ENCODE results near the gene TNFRSF4. TPM values are rescaled to one million over a fixed set of nuclear protein-coding genes. Genes with fewer than 3 reads are reported as not detected.

TNFRSF4 gene
- polyA plus RNA-seq, 6 donors from 2014 or later, result 0.18 to 0.36 (median 0.32) TPM; not detected in 3

DNA sequence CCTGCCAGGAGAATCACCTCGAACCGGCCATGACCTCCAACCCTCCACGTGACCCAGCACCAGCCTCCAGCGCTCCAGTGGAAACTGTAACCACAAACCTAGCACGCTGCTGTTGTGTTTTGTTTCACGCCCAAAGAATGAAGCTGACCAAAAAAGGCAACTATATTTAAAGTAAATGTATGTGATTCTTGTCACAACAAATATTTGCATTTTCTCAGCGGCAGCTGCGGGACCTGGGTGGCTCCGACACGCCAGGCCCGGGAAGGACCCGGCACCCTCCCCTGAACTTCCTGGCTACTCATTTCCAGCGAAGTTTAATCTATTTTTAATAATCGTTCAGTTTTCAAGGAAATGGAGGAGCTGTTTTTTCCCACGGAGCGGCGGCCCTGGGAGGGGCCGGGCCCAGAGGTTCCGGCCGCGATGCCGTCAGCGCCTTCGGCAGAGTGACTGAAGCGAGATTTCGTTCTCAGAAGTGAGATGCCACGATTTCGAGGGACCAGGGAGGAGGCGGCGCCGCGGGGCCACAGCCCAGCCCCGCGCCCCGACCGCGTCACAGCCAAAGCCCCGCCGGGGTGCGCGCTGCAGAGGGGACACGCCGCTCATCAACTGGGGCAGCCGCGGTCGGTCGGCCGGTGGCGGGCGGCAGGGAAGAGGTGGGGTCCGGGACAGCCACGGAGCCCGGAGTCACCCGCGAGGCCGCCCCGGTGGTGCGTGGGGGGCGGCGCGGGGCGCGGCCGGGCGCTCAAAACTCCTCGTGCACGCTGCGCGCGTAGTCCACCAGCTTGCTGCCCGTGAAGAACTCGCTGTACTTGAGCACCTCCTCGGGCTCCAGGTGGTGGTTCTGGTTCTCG is 3.0 kb upstream of the TNFRSF4 start:
- H3K4me1 Mint-ChIP-seq, result peaks cover 7 to 23% (median 21%) of the 10 kb centered on the region in 3 donors
- peak overlapping the region in 4 of 6 donors; percentile 69 to 87 (median 80) for H3K27ac Mint-ChIP-seq
- no peaks in the 10 kb centered on the region for H3K36me3 Mint-ChIP-seq

DNA sequence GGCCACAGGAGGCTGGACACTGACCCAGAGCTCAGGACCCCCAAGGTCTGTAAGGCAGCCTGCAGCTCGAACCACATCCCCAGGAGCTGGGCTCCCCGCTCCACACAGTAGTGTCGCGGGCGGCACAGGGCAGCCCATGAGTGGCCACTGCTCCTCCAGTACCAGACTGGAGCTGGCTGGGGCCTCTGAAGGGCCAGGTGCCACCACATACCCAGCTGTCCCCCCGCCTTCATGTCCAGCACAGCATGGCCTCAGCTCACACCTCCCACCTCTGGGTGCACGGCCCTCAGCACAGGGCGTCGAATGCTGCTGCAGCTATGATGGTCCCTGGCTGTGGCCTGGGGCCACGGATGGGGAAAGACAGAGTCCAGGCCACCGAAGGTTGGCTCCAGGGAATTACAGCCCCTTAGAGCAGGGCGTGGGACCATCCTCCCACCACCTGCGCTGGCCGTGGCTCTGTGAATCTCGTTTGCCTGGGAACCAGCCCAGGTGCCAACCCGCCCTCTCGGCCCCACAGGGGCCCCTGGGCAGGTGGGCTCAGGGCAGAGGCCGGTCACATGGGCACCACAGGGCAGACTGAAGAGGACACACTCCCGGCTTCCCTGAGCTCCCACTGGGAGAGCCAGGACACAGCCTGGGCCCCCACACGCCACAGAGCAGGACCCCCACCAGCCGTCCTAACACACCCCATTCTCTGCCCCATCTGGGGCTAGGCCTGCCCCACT is 2.1 kb upstream of the TNFRSF4 start:
- no peak for ATAC-seq (ENCODE audit: low read depth in 2 of 2)
- Mint-ChIP-seq H3K36me3 (no peaks in the 10 kb centered on the region), H3K9me3 (no peaks in the 10 kb centered on the region), H3K4me1 (peaks cover 7 to 24% (median 23%) of the 10 kb centered on the region in 3 donors), H3K27ac (peak overlapping the region in 3 of 6 donors; percentile 22 to 82 (median 77)), H3K4me3 (no peak overlapping the region), H3K27me3 (peaks cover 0 to 4% (median 0%) of the 10 kb centered on the region in 3 donors)
- DNase-seq, result no peak

More for the DNA sequence above, 3.0 kb upstream of the TNFRSF4 start:
- H3K27me3 Mint-ChIP-seq, result no peaks in the 10 kb centered on the region
- peak overlapping the region in 1 of 8 donors; percentile 62 for H3K4me3 Mint-ChIP-seq
- no peak for DNase-seq
- ATAC-seq (ENCODE audit: low read depth in 2 of 2), result no peak
- no peaks in the 10 kb centered on the region for H3K9me3 Mint-ChIP-seq

DNA sequence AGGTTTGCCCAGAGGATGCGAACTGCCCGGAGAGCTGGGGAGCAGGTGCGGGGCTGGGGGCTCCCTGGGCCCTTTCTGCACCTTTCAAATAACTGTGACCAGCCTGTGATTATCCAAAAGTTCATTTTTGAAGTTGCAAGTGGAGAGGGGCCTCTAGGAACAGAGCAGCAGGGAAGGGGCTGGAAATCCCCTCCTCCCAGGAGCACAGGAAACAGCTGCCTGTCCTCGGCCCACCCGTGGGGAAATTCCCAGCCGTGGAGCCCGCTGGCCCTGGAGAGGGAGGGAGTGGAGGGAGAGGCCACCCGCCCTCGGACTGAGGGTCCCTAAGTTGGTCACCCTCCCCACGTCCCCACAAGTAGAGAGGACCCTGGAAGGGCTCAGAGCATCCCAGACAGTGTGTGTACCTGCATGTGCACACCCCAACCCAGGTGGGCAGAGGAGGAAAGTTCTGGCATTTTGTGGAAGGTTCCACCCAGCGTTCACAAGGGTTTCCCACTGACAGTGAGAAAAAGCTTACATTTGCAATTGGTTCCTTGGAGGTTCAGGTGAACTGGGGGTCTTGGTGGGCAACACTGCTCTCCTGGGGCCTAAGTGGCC is 1.2 kb upstream of the TNFRSF4 start:
- ATAC-seq (ENCODE audit: low read depth in 2 of 2), result peak; percentile 18 to 21
- no peak for DNase-seq
- Mint-ChIP-seq H3K27ac (peak overlapping the region in 4 of 6 donors; percentile 33 to 76 (median 52)), H3K36me3 (no peaks in the 10 kb centered on the region), H3K4me3 (peak overlapping the region in 2 of 8 donors; percentile 9 to 37), H3K9me3 (no peaks in the 10 kb centered on the region), H3K27me3 (peaks cover 0 to 10% (median 0%) of the 10 kb centered on the region in 3 donors), H3K4me1 (peaks cover 7 to 26% (median 23%) of the 10 kb centered on the region in 3 donors)

DNA sequence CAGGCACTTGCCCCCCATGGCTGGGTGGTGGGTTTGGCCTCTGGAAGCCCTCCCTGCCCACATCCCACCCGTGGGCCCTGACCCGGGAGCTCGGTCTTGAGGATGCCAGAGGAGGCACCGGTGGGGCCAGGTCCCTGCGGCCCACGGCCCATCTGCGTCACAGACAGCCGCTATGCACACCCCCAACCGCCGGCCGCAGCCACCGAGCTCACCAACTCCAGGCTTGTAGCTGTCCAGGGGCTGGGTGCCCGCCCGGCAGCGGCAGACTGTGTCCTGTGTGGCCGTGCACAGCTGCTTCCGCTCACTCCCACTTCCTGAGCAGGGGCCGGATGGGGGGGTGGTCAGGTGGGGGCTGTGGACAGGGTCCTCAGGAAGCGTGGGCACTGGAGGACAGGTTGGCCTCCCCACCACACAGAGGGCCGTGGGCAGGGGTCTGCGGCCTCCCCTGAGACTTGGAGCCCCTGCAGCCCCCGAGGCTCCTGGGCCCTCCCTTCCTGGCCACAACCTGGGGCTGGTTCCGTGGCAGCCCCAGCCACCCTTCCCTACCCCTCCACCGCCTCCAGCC is 1.1 kb downstream of the TNFRSF4 start:
- ATAC-seq (ENCODE audit: low read depth in 2 of 2), result peak; percentile 12 to 20
- H3K4me3 Mint-ChIP-seq, result peak overlapping the region in 4 of 8 donors; percentile 5 to 20 (median 12)
- peaks cover 0 to 30% (median 14%) of the 10 kb centered on the region in 3 donors for H3K27me3 Mint-ChIP-seq
- no peaks in the 10 kb centered on the region for H3K9me3 Mint-ChIP-seq
- peaks cover 16 to 47% (median 32%) of the 10 kb centered on the region in 3 donors for H3K4me1 Mint-ChIP-seq
- no peak for DNase-seq
- no peak overlapping the region for H3K27ac Mint-ChIP-seq
- H3K36me3 Mint-ChIP-seq, result no peaks in the 10 kb centered on the region

DNA sequence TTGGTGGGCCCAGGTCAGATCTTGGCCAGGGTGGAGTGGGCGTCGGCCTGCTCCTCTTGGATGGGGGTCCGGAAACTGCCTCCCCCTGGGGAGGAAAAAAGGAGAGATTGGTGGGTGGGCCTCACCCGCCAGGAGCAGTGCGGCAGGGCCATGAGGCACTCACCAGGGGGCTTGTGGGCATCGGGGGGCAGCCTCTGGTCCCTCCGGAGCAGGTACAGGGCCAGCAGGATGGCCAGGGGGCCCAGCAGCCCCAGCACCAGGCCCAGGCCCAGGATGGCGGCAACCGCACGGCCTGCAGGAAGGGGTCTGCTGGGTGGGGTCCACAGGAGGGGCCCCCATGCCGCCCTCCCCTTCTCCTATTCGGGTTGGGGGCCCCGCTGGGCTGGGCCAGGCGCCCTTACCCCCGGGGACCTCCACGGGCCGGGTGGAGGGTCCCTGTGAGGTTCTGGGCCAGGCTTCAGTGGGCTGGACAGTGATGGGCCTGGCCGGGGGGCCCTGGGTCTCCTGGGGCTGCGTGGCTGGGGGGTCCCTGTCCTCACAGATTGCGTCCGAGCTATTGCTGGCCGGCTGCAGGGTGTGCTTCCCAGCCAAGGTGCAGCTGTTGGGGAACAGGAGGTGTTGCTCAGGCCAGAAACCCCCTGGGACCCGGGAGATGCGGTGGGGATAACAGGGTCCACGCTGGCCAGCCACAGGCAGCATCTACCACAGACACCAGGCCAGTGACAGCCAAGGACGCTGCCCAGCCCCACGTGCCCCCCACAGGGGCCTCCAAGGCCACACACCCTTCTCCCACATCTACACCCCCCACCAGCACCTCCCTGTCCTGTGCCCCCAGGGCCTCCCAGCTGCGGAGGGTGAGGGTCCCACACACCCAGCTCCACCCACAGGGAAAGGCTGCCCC is 2.2 kb downstream of the TNFRSF4 start:
- no peak for ATAC-seq (ENCODE audit: low read depth in 2 of 2)
- DNase-seq, result no peak
- peaks cover 0 to 36% (median 14%) of the 10 kb centered on the region in 3 donors for H3K27me3 Mint-ChIP-seq
- peak overlapping the region in 2 of 6 donors; percentile 32 to 34 for H3K27ac Mint-ChIP-seq
- no peaks in the 10 kb centered on the region for H3K9me3 Mint-ChIP-seq
- H3K4me1 Mint-ChIP-seq, result peaks cover 18 to 55% (median 36%) of the 10 kb centered on the region in 3 donors
- H3K36me3 Mint-ChIP-seq, result no peaks in the 10 kb centered on the region
- peak overlapping the region in 3 of 8 donors; percentile 13 to 47 (median 46) for H3K4me3 Mint-ChIP-seq

DNA sequence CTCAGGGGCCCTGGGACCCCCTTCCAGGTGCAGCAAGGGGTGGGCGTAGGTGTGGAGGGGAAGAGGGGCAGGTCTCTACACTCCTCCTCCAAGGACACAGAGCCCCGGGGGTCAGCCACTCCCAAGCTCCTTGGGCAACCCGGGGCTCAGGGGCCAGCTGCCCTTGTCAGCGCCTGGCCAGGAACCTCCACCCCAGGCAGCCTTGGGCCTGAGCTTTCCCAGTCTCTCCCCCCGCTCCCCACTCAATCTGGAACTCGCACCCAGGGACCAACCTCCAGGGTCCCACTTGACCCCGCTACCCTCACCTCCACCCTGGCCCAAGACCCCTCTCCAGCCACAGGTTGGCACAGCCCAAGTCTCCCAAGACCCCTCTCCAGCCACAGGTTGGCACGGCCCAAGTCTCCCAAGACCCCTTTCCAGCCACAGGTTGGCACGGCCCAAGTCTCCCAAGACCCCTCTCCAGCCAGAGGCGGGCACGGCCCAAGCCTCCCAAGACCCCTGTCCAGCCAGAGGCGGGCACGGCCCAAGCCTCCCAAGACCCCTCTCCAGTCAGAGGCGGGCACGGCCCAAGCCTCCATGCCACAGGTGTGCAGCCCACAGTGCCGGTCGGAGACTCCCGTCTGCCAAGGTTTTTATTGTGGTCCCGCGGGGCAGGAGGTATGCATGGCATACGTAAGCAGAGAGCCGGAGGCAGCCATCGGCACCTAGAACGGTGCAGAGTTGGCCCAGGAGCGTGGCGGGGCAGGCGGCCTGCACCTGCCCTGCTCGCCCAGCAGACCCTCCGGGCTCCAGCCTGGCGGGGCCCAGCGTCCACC is 3.0 kb downstream of the TNFRSF4 start:
- no peak for DNase-seq
- Mint-ChIP-seq H3K27me3 (peaks cover 0 to 36% (median 14%) of the 10 kb centered on the region in 3 donors), H3K27ac (no peak overlapping the region), H3K4me1 (peaks cover 14 to 55% (median 35%) of the 10 kb centered on the region in 3 donors), H3K36me3 (no peaks in the 10 kb centered on the region), H3K4me3 (peak overlapping the region in 2 of 8 donors; percentile 46 to 76), H3K9me3 (no peaks in the 10 kb centered on the region)
- no peak for ATAC-seq (ENCODE audit: low read depth in 2 of 2)

DNA sequence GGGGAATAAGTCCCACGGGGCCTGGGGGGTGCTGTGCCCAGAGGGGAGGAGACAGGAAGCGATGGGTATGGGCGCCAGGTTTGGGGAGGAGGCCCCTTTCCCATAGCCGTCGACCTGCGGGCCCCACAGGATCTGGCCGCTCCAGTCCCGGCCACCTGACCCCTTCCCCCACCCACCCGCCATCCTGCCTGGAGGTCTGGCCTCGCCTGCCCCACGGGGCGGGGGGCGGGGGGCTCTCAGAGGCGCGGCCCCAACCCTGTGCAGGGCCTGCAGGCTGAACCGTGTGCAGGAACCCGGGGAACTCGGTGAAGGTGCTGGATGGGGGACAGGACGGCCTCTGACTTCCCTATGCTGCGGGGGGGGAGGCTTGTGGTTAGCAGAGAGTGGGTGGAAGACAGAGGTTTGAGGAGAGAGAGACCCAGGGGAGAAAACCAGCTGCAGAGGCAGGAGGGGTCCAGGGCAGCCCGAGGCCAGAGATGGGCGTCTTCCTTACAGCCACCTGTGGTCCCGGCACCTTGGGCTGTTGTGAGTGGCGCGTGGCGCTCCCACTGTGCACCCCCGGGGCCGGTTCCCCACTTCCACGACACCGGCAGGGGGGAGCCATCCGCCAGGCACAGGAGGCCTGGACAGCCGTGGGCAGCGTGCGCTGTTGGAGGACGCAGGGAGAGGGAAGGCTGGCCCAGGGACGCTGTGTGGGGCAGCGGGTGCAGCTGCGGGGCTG is 5.1 kb downstream of the TNFRSF4 start:
- Mint-ChIP-seq H3K27ac (peak overlapping the region in 3 of 6 donors; percentile 63 to 82 (median 70)), H3K36me3 (no peaks in the 10 kb centered on the region), H3K4me1 (peaks cover 18 to 39% (median 19%) of the 10 kb centered on the region in 3 donors), H3K27me3 (peaks cover 0 to 36% (median 14%) of the 10 kb centered on the region in 3 donors), H3K4me3 (peak overlapping the region; percentile 39 to 88 (median 82)), H3K9me3 (no peaks in the 10 kb centered on the region)
- peak; percentile 67 for DNase-seq
- peak; percentile 40 to 57 for ATAC-seq (ENCODE audit: low read depth in 2 of 2)

DNA sequence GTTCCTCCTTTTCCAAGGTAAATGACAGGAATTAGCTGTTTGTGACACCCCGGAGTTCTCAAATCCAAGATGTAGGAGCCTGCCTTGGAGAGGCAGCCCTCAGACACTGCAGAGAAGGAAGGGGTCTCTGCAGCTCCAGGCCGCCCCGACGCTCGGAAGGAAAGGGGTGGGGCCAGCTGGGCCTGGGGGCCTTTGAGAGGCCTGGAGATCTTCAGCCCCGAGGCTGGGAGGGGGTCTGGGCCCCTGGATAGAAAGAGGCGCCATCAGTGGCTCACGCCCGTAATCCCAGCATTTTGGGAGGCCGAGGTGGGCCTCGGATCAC is 6.4 kb downstream of the TNFRSF4 start:
- DNase-seq, result no peak
- Mint-ChIP-seq H3K4me1 (peaks cover 18 to 39% (median 19%) of the 10 kb centered on the region in 3 donors), H3K27ac (peak overlapping the region in 3 of 6 donors; percentile 7 to 89 (median 70)), H3K4me3 (peak overlapping the region in 7 of 8 donors; percentile 33 to 80 (median 66)), H3K36me3 (no peaks in the 10 kb centered on the region), H3K9me3 (no peaks in the 10 kb centered on the region), H3K27me3 (peaks cover 0 to 36% (median 14%) of the 10 kb centered on the region in 3 donors)
- ATAC-seq (ENCODE audit: low read depth in 2 of 2), result no peak

DNA sequence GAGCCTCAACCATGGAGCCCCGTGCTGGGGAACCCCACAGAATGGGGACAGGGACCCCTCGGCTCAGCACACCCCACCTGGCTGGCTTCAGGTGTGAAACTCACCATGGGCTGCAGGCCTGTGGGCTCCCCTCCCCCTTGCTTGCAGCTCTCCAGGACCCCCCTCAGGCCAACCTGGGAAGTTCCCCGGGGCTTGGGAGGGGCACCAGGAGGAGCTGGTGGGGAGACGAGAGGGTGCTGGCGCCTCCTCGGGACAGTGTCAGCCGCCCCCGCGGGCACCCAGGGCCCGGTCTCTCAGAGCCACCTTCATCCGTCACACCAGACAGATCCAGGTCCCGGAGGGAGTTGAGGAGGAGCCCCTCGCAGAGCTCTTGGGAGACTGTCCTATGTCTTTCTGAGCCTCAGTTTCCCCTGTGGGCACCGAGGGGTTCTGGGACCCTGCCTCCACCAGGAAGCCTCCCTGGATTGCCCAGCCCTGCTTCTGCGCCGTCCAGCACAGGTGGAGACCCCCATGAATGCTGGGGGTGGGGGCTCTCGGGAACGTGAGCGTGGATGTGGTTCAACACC is 6.9 kb downstream of the TNFRSF4 start:
- Mint-ChIP-seq H3K4me1 (peaks cover 18 to 39% (median 19%) of the 10 kb centered on the region in 3 donors), H3K36me3 (no peaks in the 10 kb centered on the region), H3K9me3 (no peaks in the 10 kb centered on the region), H3K27me3 (peaks cover 0 to 36% (median 14%) of the 10 kb centered on the region in 3 donors), H3K27ac (peak overlapping the region in 2 of 6 donors; percentile 78 to 87), H3K4me3 (peak overlapping the region; percentile 69 to 90 (median 80))
- ATAC-seq (ENCODE audit: low read depth in 2 of 2), result peak; percentile 7 to 11
- DNase-seq, result no peak

DNA sequence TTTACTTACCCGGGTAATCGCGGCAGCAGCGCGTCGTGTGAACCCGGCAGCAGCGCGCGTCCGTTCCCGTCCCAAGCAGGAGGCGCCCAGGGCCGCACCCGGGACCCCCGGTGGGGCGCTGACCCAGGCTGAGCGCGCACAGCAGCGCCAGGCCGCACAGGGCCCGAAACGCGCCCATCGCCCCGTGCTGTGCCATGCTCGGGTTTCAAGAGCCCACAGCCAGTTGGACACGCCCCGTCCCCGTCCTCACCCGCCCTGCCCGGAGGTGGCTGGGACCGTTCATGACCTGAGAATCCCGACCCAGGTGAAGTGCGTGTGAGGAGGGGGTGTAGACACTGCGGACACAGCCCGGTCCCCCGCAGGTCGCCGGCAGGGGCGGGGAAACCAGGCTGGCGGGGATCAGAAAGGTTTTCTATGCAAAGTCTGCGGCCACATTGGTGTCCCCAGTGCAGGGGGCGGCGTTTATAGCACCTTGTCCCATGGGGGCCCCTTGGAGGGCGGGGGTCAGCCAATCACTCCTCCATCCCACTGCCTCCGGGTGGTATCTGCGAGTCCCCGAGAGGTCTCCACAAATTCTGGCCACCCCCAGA is 7.5 kb downstream of the TNFRSF4 start, which contains the start of gene TNFRSF18:
TNFRSF18 (minus strand) TSS at position 217 of the 590 bp plus-strand sequence; CDS start at position 196, 21 bp downstream.
- H3K4me3 Mint-ChIP-seq, result peak within 1 kb of the TSS; percentile 69 to 90 (median 80)
- no peaks in the 10 kb centered on the region for H3K36me3 Mint-ChIP-seq
- peak within 1 kb of the TSS in 2 of 6 donors; percentile 82 to 87 for H3K27ac Mint-ChIP-seq
- H3K9me3 Mint-ChIP-seq, result no peaks in the 10 kb centered on the region
- H3K4me1 Mint-ChIP-seq, result peaks cover 18 to 39% (median 19%) of the 10 kb centered on the region in 3 donors
- DNase-seq (peak; percentile 64), ATAC-seq (ENCODE audit: low read depth in 2 of 2) (peak; percentile 36 to 46)
- peaks cover 0 to 36% (median 14%) of the 10 kb centered on the region in 3 donors for H3K27me3 Mint-ChIP-seq
